IPS-NIHi11 (cell line): Measurements from ENCODE around the gene SMARCA4.
"Not testable (repeated sequence)": the region's sequence is repeated elsewhere in the genome, so short reads cannot be mapped to it uniquely, and the experiment has no call there.

Experiments used
- DNase-seq: peaks from one replicate; pipeline ENCODE4 v3.0.0; 2012; ENCODE audit warnings: mixed read lengths, low spot score

SMARCA4 gene

DNA sequence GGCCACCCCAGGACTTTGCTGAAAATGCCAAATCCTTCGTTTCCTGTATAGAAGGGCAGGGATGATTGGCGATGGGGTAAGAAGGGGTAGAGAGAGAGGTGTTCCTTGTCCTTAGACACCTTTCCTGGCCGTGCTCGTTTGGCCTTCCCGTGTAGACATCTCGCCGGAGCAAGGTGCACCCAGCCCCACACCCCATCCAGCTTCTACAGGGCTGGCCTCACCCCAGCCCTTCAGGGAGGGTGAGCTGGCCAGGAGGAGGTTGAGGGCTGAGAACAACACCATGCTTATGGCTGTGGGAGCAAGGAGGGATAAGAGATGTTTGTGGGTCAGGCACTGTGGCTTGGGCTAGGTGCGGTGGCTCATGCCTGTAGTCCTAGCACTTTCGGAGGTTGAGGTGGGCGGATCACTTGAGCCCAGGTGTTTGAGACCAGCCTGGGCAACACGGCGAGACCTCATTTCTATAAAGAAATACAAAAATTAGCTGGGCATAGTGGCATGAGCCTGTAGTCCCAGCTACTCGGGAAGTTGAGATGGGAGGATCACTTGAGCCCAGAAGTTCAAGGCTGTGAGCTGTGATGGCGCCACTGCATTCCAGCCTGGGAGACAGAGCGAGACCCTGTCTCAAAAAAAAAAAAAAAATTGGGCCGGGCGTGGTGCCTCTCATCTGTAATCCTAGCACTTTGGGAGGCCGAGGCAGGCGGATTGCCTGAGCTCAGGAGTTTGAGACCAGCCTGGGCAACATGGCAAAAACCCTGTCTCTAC lies 15.5 kb downstream of the SMARCA4 start:
- no peak for DNase-seq

DNA sequence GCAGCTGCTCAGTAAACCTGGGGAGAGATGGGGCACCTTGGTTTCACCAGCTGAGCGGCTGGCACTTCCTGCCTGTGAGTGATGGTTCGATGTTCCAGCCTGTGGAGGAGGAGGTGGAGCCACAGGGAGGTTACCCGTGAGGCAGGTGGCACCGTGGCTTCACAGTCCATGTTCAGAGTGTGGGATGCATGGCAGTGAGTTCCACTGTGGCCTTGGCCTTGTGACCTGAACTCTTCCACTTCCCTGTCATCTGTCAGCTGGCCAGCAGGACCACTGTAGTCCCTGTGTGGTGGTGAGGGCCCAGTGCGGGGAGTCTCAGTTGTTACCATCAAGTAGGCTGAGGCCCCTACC lies 16.9 kb downstream of the SMARCA4 start:
- DNase-seq: no peak

DNA sequence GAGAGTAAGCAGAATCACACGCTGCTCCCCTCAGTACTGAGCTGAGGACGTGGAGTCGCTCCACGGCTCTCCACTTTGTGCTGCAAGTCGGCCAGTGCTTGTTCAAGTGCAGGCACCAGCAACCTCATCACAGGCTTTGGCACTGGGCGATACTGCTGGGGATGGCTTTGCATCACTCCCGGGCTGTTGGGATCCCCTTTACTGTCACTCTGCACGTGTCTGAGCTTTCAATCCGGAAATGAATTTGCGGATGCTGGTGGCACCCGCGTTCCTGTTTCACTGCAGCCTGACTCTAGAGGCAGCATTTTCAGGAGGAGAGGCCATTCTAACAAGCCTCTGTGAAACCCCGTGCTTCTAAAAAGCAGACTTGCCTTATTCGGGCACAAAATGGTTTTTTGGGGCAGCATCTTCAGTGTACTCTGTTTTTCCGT lies 19.1 kb downstream of the SMARCA4 start:
- DNase-seq: no peak

DNA sequence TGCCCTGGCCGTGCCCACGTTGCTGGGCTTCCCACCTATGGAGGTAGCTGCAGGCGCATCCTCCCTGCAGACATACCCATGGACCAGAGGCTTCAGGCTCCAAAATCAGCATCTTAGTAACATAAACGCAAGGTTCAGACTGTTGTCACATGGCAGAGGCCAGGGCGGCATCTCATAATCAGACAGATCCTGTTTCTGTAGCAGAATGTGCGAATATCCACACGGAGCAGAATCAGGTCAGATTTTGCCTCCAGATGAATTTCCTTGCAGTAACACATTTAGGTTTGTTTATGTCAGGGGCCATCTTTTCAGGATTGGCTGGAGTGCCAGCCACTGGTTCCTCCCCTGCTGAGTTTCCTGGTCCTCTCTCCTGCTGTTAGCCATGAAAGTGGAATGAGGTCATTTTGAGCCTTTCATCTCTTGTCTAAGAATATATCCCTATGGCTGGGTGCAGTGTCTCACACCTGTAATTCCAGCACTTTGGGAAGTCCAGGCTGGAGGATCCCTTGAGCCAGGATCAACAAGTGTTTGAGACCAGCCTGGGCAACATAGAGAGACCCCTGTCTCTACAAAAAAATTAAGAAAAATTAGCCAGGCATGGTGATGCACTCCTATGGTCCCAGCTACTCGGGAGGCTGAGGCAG lies 20.5 kb downstream of the SMARCA4 start:
- DNase-seq: no peak

DNA sequence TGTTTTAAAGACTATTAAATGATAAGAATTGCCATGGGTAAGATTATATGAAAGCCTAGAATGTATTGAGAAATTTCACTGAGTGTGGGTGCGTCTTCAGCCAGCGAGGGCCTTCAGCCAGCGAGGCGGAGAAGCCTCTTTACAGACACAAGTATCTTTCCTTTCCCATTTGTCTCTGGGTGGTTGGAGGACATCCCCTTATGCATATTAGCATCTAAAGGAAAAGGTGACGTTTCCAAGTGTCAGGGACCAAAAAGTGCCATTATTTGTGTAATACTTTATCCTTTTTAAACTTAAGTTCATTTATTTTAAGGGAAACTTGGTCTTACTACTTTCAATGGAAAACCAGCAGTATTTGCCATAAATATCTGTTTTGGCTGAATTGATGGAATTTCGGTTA lies 22.2 kb downstream of the SMARCA4 start:
- DNase-seq: no peak

DNA sequence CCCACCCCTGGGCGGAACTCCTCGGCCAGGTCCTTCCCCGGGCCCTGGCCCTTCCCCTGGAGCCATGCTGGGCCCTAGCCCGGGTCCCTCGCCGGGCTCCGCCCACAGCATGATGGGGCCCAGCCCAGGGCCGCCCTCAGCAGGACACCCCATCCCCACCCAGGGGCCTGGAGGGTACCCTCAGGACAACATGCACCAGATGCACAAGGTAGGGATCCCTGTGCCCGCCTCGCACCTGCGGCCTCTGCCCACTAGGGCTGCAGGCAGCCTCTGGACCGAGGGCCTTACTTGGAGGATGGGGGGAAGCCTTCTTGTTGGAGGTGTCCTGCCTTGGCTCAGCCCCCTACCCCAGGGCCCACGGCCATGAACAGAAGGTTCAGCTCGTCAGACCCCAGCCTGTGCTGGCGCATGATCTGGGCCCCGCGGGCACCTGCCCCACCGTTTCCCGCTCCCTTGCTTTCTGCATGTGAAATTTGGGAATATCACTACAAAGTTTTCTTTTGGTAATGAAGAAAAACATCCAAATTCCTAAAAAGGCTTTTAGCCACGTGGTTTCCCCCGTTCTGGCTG lies 23.4 kb downstream of the SMARCA4 start:
- DNase-seq: no peak

DNA sequence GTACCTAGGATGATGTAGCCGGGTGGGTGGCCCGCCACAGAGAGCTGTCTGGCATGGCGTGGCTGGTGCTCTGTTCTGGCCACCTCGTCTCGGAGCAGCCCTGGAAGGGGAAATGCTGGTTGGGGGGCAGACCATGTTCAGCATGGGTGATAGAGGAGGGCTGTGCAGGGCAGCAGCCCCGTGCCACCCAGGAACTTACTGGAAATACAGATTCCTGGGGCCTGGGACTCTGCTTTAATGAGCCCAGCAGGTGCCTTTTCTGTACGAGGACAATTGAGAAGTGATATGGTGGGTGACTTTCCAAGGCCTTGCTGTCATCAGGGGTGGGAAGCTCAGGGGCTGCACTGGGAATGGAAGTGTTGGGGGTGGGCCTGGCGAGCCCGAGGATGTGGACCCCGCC lies 24.7 kb downstream of the SMARCA4 start:
- DNase-seq: no peak

DNA sequence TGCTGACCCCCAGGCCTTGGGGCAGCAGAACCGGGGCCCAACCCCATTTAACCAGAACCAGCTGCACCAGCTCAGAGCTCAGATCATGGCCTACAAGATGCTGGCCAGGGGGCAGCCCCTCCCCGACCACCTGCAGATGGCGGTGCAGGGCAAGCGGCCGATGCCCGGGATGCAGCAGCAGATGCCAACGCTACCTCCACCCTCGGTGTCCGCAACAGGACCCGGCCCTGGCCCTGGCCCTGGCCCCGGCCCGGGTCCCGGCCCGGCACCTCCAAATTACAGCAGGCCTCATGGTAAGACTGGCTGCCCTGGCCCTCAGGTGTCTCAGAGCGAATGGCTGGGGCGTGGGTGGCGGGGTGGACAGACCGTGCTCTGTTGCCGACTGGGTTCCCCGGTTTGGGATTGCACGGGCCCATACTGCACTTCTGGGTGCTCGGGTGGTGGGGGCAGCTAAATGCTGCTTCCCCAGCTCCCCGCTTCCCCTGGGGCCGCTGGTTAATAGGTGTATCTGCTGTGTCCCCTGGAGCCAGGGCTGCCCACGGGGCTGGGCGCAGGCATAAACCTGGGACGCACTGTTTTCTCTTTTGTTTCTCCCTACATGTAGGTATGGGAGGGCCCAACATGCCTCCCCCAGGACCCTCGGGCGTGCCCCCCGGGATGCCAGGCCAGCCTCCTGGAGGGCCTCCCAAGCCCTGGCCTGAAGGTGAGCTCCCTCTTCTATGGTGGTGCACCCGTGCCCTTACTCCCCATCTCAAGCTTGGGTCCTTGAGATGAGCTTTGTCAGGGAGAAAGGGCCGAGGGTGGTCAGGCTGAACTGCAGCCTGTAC lies 25.7 kb downstream of the SMARCA4 start:
- DNase-seq: no peak

DNA sequence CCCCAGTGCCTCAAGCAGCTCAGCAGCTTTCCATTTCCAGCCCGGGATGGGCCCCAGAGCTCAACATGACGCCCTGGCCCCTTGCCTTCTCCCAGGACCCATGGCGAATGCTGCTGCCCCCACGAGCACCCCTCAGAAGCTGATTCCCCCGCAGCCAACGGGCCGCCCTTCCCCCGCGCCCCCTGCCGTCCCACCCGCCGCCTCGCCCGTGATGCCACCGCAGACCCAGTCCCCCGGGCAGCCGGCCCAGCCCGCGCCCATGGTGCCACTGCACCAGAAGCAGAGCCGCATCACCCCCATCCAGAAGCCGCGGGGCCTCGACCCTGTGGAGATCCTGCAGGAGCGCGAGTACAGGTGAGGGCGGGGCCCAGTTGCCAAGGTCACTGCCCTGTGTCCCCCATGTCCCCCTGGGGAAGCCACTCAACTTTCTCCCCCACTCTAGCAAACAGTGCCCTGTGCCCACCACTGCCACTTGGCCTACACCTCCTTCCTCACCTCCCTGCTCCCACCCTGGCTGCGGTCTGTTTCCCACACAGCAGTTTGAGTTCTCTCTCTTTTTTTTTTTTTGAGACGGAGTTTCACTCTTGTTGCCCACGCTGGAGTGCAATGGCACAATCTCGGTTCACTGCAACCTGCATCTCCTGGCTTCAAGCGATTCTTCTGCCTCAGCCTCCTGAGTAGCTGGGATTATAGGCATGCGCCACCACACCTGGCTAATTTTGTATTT lies 26.9 kb downstream of the SMARCA4 start:
- no peak for DNase-seq

DNA sequence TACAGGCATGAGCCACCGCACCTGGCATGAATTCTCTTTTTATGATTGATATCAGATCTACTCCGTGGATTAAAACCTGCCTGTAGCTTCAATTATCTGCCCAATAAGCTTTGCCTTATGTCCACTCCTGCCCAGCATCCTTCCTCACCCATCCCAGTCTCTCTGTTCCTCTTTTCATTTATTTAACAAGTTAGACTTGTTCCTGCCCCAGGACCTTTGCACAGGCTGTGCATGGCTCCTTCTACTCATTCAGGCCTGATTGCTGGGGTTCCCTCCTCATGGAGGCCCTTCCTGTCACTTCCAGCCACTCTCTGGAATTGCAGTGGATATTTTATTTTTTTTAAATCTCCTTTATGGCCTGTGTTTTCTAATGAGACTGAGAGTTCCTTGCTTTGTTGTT lies 27.6 kb downstream of the SMARCA4 start:
- no peak for DNase-seq

DNA sequence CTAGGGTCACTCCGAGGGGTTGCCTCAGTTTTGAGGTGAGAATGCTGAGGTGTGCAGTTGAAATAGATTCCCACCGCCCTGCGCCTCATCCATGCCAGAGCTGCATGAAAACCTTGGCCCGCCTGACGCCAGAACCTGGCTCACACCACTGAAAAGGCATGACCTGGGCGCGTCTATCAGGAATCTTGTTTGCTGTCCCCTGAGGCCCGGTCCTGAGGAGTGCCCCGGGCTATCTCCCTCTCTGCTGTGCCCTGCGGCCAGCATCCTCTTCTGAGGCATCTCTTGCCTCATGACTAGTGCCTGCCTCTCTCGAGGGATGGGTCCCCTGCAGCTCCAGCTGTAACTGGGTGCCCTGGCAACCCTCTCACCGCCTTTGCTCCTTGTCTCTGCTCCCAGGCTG lies 28.1 kb downstream of the SMARCA4 start:
- DNase-seq: no peak

DNA sequence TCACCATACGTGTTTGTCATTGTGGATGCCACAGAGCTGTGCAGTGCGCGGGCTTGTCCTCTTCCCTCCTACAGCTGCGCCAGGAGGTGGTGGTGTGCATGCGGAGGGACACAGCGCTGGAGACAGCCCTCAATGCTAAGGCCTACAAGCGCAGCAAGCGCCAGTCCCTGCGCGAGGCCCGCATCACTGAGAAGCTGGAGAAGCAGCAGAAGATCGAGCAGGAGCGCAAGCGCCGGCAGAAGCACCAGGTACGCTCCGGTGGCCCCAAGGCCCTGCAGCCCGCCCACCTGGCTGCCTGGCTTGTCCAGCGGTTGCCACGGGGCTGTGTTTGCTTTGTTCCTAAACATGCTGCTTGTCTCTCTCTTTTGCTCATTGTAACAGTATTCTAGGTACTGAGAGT lies 30.2 kb downstream of the SMARCA4 start:
- no peak for DNase-seq

DNA sequence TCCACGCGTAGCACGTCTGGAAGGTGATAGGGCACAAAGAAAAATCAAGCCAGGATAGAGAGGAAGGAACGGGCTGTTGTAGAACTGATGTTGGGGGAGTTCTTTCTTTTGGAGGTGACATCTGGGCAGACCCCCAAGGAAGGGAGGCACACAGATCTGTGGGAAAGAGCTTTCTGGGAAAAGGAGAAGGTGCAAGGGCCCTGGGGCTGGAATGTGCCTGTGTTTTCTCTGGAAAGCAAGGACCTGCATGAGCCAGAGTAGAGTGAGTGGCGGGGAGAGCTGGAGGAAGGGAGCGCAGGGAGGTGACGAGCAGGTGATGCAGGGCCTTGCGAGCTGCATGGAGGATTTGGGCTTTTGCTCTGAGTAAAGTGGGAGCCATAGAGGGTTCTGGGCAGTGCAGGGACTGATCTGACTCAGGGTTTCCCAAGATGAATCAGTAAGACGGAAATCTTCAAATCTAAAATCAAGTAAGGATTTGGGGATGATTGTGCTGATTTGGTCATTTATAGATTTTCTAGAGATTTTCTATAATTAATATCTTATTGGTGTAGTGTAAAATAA lies 30.8 kb downstream of the SMARCA4 start:
- DNase-seq: no peak

DNA sequence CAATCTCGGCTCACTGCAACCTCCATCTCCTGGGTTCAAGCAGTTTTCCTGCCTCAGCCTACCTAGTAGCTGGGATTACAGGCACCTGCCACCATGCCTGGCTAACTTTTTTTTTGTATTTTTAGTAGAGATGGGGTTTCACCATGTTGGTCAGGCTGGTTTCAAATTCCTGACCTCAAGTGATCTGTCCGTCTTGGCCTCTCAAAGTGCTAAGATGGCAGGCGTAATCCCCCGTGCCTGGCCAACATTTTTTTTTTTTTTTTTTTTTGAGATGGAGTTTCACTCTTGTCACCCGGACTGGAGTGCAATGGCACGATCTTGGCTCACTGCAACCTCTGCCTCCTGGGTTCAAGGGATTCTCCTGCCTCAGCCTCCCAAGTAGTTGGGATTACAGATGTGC lies 31.3 kb downstream of the SMARCA4 start:
- DNase-seq: not testable (repeated sequence)

DNA sequence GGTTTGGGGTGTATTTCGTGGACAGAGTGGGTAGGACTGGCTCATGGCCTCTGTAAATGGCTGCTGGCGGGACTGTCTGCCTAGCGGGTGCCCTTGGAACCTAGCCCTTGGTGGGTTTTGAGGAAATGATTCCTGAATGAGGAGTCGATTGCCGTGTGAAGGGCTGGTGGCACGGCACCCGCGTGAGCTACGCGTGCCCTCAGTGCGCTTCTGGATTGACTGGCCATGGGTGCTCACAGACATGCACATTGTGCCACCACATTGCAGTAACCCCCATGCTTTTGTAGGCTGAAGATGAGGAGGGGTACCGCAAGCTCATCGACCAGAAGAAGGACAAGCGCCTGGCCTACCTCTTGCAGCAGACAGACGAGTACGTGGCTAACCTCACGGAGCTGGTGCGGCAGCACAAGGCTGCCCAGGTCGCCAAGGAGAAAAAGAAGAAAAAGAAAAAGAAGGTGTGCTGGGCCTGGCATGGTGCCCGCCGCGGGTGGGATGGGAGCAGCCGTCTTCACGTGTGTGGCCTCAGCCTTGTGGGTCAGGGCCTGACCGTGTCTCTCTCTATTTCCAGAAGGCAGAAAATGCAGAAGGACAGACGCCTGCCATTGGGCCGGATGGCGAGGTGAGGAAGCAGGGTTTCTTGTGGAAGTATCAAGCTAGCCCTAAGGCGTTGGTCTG lies 35.2 kb downstream of the SMARCA4 start:
- no peak for DNase-seq

DNA sequence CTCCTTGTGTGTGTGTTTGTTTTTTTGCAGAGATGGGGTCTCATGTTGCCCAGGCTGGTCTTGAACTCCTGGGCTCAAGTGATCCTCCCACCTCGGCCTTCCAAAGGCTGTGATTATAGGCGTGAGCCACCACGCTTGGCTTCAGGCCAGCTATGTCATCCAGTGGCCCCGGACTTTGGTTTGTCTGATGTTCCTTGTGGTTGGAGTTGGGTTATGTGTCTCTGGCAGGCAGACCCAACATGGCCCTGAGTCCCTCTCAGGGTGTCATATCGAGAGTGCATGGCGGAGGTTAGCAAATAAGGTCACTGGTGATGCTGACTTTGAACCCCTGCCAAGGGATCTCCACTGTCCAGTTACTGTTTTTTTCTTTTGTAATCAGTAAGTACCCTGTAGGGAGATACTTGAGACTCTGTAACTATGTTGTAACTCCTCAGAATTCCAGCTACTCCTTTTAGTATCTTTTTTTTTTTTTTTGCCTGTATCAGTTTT lies 37.3 kb downstream of the SMARCA4 start:
- no peak for DNase-seq

DNA sequence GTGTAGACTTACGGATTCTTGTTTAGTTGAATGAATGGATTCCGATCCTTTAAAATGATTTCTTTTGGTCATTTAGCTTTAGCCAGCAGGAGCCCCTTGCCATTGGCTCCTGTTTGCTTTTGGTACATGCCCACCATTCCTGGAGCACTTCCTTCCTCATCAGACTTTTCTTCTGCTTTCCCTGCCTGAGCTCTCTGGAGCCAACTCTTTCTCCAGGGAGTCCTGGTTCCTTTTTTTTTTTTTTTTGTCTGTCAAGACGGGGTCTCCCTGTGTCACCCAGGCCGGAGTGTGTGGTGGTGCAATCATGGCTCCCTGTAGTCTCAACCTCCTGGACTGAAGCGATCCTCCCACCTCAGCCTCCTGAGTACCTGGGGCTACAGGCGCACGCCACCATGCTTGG lies 37.8 kb downstream of the SMARCA4 start:
- no peak for DNase-seq

DNA sequence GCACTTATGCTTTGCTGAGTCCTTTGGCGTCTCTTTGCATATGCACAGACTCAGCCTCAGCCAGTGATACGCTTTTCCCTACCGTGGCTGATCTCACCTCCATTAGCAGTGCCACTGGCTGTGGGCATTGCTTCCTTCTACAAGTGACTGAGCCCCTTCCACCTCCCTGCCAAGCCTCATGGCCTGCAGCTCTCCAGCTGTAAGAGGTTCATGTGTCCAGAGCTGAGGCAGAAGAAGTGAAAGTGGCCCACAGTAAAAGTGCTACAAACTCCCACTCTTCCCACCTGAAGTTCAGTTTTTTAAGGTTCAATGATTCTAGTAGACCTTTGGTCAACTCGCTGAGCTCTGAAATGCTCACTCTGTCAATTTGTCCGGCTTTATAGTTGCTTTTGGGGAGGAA lies 44.7 kb downstream of the SMARCA4 start:
- no peak for DNase-seq

DNA sequence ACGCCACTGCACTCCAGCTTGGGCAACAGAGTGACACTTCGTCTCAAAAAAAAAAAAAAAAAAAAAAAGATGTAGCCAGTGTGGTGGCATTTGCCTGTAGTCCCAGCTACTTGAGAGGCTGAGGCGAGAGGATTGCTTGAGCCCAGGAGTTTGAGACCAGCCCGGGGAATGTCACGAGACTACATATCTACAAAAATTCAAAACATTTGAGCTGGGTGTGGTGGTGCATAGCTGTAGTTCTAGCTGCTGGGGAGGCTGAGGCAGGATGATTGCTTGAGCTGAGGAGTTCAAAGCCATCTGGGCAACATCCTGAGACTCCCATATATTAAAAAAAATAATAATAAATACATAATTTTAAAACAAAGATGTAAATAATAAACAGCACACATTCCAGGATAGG lies 46.6 kb downstream of the SMARCA4 start:
- DNase-seq: no peak

DNA sequence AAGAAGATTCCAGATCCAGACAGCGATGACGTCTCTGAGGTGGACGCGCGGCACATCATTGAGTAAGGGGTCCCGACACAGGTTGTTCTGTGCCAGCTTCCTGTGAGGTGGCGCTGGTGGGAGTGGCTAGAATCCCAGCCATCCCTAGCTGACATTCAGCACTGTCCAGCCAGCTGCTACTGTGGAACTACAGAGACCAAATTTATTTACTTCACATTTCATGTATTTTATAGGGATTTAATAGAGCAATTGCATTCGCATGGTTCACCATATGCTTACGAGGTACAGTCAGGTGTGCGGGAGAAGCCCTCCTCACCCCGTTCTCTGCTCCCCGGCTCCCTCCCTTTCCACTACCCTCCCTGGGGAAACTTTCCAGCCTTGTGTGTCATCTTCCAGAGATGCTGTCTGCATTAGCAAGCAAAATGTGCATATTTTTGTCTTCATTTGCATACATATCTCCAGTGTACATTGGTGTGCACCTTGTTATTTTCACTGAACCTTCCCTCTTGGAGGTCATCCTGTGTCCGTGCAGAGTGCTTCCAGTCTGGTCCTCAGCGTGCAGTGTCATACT lies 47.2 kb downstream of the SMARCA4 start:
- DNase-seq: no peak

DNA sequence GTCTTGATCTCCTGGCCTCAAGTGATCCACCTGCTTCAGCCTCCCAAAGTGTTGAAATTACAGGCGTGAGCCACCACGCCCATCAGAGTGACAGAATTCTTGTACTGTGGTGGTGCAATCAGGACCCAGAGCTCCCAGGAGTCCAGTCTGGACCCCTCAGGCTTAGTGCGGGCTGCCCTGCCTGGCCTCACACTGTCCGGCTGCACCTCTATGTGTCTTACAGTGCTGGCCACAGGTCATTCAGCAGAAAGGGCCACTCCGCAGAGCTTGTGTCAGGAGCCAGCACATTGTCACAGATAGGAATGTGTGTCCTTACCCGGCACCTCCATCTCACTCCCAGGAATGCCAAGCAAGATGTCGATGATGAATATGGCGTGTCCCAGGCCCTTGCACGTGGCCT lies 49.2 kb downstream of the SMARCA4 start:
- no peak for DNase-seq
